Measurements from ENCODE around the gene LAMA2. TPM values are rescaled to one million over a fixed set of nuclear protein-coding genes. Genes with fewer than 3 reads are reported as not detected.

Gene LAMA2
- total and polyA plus RNA-seq, 2 donors (not counting 3 experiments of a cell fraction or from before 2014, with no cell fraction given) = 0.51 to 0.75 TPM

DNA sequence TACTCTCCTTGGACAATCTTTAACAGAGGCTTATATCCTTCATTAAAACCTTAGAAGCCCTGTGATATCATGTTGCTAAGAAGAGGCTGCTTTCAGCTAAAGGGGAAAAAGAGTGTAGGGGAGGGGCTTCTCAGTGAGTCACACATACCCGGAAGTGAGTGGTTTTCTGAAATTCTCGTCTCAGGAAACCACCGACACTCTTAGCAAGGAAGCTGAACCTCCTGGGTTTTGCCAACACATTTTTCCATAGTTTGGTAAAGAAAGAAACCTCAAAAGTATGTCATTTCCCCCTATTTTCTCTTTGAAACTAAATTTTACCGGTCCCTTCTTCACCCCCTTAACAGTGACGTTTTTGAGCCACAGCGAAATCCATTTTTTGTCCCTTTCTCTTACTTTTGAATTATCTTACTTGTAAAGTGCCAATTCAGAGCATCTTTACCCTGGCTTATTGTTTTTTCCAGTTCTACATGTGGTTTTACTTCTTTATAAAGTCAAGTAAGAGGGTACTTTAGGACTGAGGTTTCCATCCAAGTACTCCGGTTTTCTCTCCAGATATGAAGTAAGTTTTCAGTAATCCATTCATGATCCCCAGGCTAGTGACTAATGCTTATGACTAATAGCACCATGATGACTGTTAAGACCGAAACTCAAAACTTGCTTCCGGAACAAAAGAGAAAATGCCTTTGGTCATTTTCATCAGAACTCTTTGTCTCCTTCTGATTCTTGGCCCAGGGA lies 607.8 kb downstream of the LAMA2 start:
- BruUV-seq (replicated peaks) = TSS peak; percentile 90
- H3K9me1 ChIP-seq (replicated peaks; ENCODE audit: control insufficient read depth, extremely low read depth, insufficient read depth, low read length) = no peaks in the 10 kb centered on the region
- TF ChIP-seq POLR2AphosphoS5 (IDR thresholded peaks at IDR 0.05; ENCODE audit: insufficient read depth, low read depth, low read length) (peak; percentile 66), FOS (IDR thresholded peaks at IDR 0.05; ENCODE audit: borderline replicate concordance, insufficient read depth, low read length) (peak; percentile 97), EZH2 (IDR thresholded peaks at IDR 0.05; ENCODE audit: borderline replicate concordance, low read depth, low read length, severe bottlenecking) (no peak), GATA2 (IDR thresholded peaks at IDR 0.05; ENCODE audit: insufficient read depth, insufficient read length, low read depth, low read length) (peak; percentile 40), MAX (IDR thresholded peaks at IDR 0.05; ENCODE audit: insufficient read depth, insufficient read length) (no peak), JUN (IDR thresholded peaks at IDR 0.05; ENCODE audit: borderline replicate concordance, insufficient read depth, insufficient read length, low read depth) (peak; percentile 98), POLR2A (IDR thresholded peaks at IDR 0.05; ENCODE audit: low read depth, low read length) (peak; percentile 81)
- no peaks in the 10 kb centered on the region for H3K9me3 ChIP-seq (replicated peaks; ENCODE audit: control insufficient read depth, insufficient read depth, low read length)
- no peaks in the 10 kb centered on the region for H3K36me3 ChIP-seq (ENCODE audit: control insufficient read depth in 2 of 2, extremely low read depth in 1 of 2, insufficient read depth in 2 of 2, low read length in 2 of 2)
- H3K27me3 ChIP-seq (ENCODE audit: control insufficient read depth in 2 of 2, insufficient read depth in 2 of 2, low read length in 2 of 2) = no peaks in the 10 kb centered on the region
- H3K9ac ChIP-seq (replicated peaks; ENCODE audit: extremely low read depth, insufficient read depth, low read length) = peak overlapping the region; percentile 100
- peak overlapping the region; percentile 40 for H2AFZ ChIP-seq (ENCODE audit: low read depth, low read length)
- ChIA-PET POLR2A (interaction anchor here (0.6 kb wide), 1 partner anchor 9 kb away, joined by 3 read pairs; no protein-coding TSS in a partner anchor), CTCF (interaction anchor here (1.1 to 3.0 kb wide), 6 partner anchors 9 to 120 kb away, joined by 3 to 19 read pairs (median 4); no protein-coding TSS in a partner anchor)
- no peaks in the 10 kb centered on the region for H3K79me2 ChIP-seq (ENCODE audit: control insufficient read depth, insufficient read depth, low read length)
- H3K4me2 ChIP-seq (ENCODE audit: insufficient read depth, low read length) = peak overlapping the region; percentile 100
- H4K20me1 ChIP-seq (replicated peaks; ENCODE audit: control insufficient read depth, extremely low read depth, insufficient read depth, low read length) = no peaks in the 10 kb centered on the region
- dilution Hi-C loops (cut with MboI; ENCODE audit: extremely low pct_ligation_motif_present, low sequenced_read_pairs) (no loop called here), intact Hi-C loops (cut with micrococcal nuclease) (loop anchor here (1.0 to 5.0 kb wide), 5 partner anchors 150 to 1572 kb away; partner anchors contain the start of gene EPB41L2)
- peak overlapping the region; percentile 99 for H3K27ac ChIP-seq (ENCODE audit: insufficient read depth, low read depth, low read length)
- peak; percentile 95 for DNase-seq (ENCODE audit: low read depth, low spot score)
- peak; percentile 88 for FAIRE-seq
- H3K4me1 ChIP-seq (ENCODE audit: control insufficient read depth, extremely low read depth, insufficient read depth, low read length) = peaks cover 51% of the 10 kb centered on the region
- H3K4me3 ChIP-seq (replicated peaks in 1 of 3; ENCODE audit: insufficient read depth in 1 of 3, low read depth in 1 of 3, low read length in 3 of 3) = peak overlapping the region; percentile 11 to 83 (median 41)

Measured in endothelial cell of umbilical vein (primary cell).